DMS114 treated with DMSO at 0.1 percent for 48 hours (cell line): ENCODE measurements around the gene CRYBG3.
A peak's percentile ranks its signal among the peaks of the same experiment; 100 is the strongest.
"Not testable (repeated sequence)": the region's sequence is repeated elsewhere in the genome, so short reads cannot be mapped to it uniquely, and the experiment has no call there.

ENCODE experiments used
- DNase-seq: peaks from one replicate; lab custom pipeline; 2025; ENCODE audit not compliant: unreplicated experiment; lab: John Stamatoyannopoulos, UW

The CRYBG3 gene

GRCh38 chr3:97821774-97822358 lies at the start of gene CRYBG3:
CRYBG3 (plus strand) TSS chr3:97822011; CDS start chr3:97822207, 196 bp downstream.
- peak; percentile 22 for DNase-seq

GRCh38 chr3:97772926-97773325 lies 48.9 kb upstream of the CRYBG3 start:
- no peak for DNase-seq

GRCh38 chr3:97778152-97778551 lies 43.7 kb upstream of the CRYBG3 start:
- DNase-seq, result no peak

- DNase-seq, result peak; percentile 35
Observed at GRCh38 chr3:97793420-97794019, 28.3 kb upstream of the CRYBG3 start.

DNA sequence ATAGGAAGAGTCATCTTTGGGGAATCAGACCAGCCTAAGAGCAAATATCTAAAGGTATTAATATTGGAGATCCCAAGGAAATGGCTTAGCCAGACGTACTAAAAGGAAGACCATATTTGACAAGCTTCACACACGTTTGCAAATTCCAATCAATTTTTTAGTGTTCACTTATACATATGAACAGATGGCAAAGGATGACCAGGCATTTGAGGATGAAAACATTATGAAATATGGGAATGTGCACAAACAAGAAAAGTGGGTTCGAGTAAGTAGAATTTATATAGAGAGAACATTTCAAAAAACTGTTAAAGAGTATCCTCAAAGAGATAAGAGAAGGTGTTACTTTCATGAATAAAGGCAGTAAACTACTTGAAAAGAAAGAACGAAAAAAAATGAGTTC lies 25.9 kb upstream of the CRYBG3 start:
- DNase-seq, result no peak

- no peak for DNase-seq
Observed at GRCh38 chr3:97804471-97804870, 17.3 kb upstream of the CRYBG3 start.

DNA sequence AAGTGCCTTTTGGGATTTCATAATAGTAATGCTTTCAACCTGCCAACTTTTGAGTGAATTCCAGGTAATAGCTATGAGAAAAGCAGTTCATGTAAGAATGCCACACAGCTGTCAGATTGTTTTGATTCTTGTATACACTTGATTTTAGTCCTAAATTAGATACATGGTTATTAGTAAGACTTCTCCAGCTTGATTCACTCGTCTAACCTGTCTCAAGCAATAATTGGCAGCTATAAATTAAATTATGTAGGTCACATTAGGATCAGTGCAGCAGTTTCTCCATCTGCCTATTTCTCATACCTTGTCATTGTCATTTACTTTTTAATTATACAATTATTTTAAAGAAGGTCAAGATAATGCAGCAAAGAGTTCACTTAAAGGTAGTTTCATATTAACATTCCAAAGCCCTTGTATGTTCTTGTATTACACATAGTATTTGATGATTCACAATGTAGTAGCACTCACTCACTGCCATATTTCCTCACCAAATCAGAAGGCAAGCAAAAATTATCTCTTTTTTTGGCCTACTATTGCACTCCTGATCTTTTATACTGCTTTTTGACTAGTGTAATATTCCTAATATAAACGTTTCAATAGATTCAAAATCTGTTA lies 10.9 kb upstream of the CRYBG3 start:
- no peak for DNase-seq

- no peak for DNase-seq
Observed at GRCh38 chr3:97815149-97815917, 6.5 kb upstream of the CRYBG3 start.

DNA sequence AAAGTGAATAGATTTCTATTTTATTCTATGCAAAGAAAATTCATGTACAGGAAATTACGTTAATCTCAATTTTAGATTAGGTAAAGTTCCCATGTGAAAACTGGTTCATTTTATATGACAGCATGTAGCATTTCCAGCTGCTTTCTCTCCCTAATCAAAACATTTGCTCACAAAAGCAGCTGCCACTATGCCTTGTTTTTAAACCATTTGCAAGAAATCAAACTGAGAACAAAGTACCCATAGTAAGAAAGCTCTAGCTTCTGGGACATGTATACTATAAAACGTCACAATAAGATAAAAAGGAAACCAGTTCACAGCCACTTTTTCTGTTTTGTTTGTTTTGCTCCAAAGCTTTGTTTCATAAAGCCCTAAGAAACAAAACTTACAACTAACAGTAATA lies 5.0 kb upstream of the CRYBG3 start:
- DNase-seq, result no peak

- no peak for DNase-seq
Observed at GRCh38 chr3:97817965-97818364, 3.8 kb upstream of the CRYBG3 start.

DNA sequence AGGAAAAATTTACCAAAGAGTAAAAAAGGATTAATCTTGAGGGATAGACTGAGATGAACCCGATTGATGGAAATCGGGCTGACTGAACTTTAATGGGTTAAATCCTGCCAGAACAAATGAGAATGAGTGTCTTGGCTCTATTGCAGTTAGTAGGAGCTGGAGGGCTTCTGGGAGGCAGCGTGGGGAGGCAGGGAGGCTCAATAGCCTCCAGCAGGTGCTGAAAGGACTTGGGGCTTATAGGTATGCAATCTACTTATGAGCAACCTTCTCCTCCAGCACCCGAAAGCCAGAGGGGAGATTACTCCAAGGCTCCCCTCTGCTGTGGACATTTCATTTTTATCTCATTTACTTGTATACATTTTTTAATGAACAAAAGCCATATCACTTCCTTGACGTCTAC lies 1.0 kb upstream of the CRYBG3 start:
- no peak for DNase-seq

- DNase-seq, result no peak
Observed at GRCh38 chr3:97821287-97821773, 481 bp upstream of the CRYBG3 start.

- DNase-seq, result peak; percentile 5
Observed at GRCh38 chr3:97822359-97822775, 556 bp downstream of the CRYBG3 start.

GRCh38 chr3:97823046-97824004 lies 1.5 kb downstream of the CRYBG3 start:
- DNase-seq, result no peak

DNA sequence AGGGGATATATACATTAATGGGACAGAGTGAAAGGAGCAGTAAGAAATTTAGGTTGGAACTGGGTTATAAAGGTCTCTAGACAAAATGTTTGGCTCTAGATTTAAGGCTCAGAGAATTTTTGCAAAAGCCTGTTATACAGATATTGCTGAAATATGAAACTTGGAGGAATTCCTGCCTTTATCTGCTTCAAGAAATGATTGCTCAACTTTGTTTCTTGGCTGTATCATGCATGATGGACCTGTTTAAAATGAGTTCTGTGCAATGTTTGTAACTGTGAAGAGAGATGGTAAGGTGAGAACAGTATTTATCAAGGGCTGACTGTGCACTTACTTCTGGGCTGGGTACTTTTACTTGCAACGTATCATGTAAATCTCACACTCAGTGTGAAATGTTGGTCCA lies 3.3 kb downstream of the CRYBG3 start:
- no peak for DNase-seq

- no peak for DNase-seq
Observed at GRCh38 chr3:97827741-97828471, 6.1 kb downstream of the CRYBG3 start.

DNA sequence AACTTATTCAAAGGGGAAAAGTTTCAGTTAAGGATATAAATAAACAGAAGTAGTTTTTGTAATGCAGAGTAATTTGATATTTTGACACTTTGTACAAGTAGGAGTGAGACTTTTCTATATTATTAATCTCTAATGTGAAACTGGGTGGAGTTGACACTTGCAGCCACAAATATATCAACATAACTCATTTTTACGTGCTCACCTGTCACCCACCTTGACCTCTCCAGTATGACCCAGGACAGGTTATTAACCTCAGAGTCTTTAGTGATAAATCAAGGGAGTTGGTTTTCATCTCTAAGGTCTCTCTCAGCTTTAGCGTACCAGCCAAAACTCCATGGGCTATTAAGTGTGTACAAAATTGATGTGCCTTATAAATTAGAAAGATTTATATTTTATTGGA lies 7.4 kb downstream of the CRYBG3 start:
- no peak for DNase-seq

DNA sequence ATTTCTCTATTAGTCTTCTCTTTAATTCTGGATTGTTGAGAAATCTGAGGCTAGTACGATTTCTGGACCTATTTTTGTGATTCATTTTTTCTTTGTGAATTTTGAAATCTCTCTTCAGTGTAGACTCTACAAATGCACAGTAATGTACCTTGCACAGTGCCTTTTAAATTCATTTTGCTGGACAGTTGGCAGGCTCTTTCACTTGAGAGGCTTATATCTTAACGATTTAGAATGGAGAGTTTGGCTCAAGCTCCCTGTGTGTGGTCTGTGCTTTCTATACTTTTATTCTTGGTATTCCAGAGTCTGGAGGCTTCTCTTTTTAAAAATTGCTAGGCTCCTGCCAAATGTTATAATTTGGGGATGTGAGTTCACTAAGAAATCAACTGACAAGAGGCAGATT lies 8.8 kb downstream of the CRYBG3 start:
- no peak for DNase-seq

DNA sequence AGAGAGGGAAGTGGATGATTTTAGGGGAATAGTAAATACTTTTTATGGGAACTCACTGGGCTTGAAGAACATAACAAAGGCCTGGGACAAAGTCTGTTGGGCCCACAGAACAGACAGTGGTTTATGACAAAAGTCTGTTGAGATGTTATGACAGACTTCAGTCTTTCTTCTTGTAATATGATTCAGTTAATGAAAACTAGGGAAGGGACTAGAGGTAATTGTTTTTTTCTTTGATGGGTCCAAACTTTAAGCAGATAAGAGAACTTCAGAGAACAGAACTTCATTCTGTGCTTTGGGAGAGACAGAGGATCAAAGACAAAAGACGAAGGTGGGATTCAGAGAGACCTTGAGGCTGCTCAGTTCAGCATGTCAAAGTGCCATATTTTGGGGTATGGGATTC lies 9.3 kb downstream of the CRYBG3 start:
- no peak for DNase-seq

DNA sequence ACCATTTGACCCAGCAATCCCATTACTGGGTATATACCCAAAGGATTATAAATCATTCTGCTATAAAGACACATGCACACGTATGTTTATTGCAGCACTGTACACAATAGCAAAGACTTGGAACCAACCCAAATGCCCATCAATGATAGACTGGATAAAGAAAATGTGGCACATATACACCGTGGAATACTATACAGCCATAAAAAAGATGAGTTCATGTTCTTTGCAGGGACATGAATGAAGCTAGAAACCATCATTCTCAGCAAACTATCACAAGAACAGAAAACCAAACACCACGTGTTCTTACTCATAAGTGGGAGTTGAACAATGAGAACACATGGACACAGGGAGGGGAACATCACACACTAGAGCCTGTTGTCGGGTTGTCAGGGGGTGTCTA lies 11.4 kb downstream of the CRYBG3 start:
- DNase-seq, result not testable (repeated sequence)
